Muscle of arm (tissue), 14 donors: ENCODE measurements around the gene OSBPL10. TPM values are rescaled to one million over a fixed set of nuclear protein-coding genes. Genes with fewer than 3 reads are reported as not detected.
A peak's percentile ranks its signal among the peaks of the same experiment; 100 is the strongest.
"Not testable (repeated sequence)": the region's sequence is repeated elsewhere in the genome, so short reads cannot be mapped to it uniquely, and the experiment has no call there.

ENCODE experiments used
- DNase-seq: peaks from one replicate; pipeline ENCODE4 v3.0.0-alpha.2; 2013
- long read RNA-seq, 11 donors: transcript quantifications; one replicate each; lab custom pipeline, GENCODE V29; 2026
- polyA plus RNA-seq, 12 donors: library from polyadenylated mRNA; unstranded; fragments of 120-200 nt; gene quantifications; one replicate each; pipeline ENCODE4 v1.2.1, GENCODE V29; 2013; ENCODE audit not compliant: insufficient read length in 12 of 12

Gene OSBPL10
- 10 to 100 TPM in 6 of 12 donors, 1 to 10 TPM in 5, not detected in 1; 5.8 to 21.4 (median 11.3) TPM for polyA plus RNA-seq
- long read RNA-seq, donor 1: 0 reads
- long read RNA-seq, donor 2, full-length matches to known transcripts: 1 of 1 reads
- long read RNA-seq, donor 2, partial matches to known transcripts: 0 of 1 reads
- long read RNA-seq, donor 2, other reads (novel, unspliced or antisense): 0 of 1 reads
- long read RNA-seq, donor 3, partial matches to known transcripts: 0 of 1 reads
- long read RNA-seq, donor 3, other reads (novel, unspliced or antisense): 0 of 1 reads
- long read RNA-seq, donor 4, full-length matches to known transcripts: 1 of 1 reads
- long read RNA-seq, donor 4, partial matches to known transcripts: 0 of 1 reads
- long read RNA-seq, donor 4, other reads (novel, unspliced or antisense): 0 of 1 reads
- long read RNA-seq, donor 5: 0 reads
- long read RNA-seq, donor 6, full-length matches to known transcripts: 3 of 3 reads
- long read RNA-seq, donor 6, partial matches to known transcripts: 0 of 3 reads
- long read RNA-seq, donor 6, other reads (novel, unspliced or antisense): 0 of 3 reads
- long read RNA-seq, donor 7: 0 reads
- long read RNA-seq, donor 8, partial matches to known transcripts: 0 of 2 reads
- long read RNA-seq, donor 8, other reads (novel, unspliced or antisense): 0 of 2 reads
- long read RNA-seq, donor 9, full-length matches to known transcripts: 1 of 1 reads
- long read RNA-seq, donor 9, partial matches to known transcripts: 0 of 1 reads
- long read RNA-seq, donor 9, other reads (novel, unspliced or antisense): 0 of 1 reads
- long read RNA-seq, donor 10: 0 reads
- long read RNA-seq, donor 11, full-length matches to known transcripts: 5 of 5 reads
- long read RNA-seq, donor 11, partial matches to known transcripts: 0 of 5 reads
- long read RNA-seq, donor 11, other reads (novel, unspliced or antisense): 0 of 5 reads

DNA sequence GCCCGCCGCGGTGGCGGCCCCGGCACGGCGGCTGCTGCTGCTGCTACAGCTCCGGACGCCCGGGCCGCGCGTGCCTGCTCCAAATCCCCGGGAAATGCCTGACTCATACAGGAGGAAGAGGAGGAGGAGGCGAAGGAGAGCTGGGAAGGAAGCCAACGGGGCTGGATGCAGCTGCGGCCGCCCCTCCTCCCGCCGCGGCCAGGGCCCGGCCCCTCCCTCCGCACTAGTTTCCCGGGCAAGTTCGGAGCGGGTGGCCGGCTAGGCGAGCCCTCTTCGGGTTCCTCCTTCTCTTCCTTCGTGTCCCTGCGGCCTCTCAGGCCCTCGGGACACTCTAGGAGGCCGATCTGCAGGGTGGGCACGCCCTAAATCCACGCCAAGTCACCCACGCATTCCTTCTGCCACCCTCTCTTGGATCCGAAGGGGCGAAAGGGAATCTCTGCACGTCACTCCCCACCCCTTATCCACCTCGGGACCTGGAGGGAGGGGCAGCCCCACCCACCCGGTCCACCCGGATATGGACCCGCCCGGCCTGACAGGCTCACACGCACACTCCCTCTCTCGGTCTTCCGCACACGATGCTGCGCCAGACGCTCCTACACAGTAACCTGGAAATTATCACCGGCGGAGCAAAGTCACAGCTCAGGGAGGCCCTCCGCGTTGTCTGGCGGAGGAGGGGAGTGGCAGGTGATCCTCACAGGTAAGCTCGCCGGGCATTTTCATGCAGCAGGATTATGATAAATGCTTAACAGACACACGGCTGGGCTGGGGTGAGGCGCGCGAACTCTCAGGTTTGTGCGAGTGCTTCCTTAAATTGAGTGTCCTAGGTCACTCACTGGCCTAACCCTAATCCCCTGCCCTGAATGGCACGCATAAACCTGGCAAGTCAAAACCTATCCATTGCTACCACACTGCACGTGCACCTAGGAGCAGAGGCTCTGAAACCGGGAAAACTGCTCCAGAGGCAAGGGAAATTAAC lies at the start of gene OSBPL10, which contains the start of gene ZNF860:
Gene OSBPL10 (minus strand): TSS at position 57 of the 976 bp plus-strand sequence. CDS start 83 bp downstream, outside the sequence.
Gene ZNF860 (plus strand): TSS at position 545 of the 976 bp plus-strand sequence. CDS start 7,330 bp downstream, outside the sequence.
- DNase-seq: peak; percentile 90

GRCh38 chr3:32026593-32026992 lies 45.5 kb upstream of the OSBPL10 start:
- no peak for DNase-seq

DNA sequence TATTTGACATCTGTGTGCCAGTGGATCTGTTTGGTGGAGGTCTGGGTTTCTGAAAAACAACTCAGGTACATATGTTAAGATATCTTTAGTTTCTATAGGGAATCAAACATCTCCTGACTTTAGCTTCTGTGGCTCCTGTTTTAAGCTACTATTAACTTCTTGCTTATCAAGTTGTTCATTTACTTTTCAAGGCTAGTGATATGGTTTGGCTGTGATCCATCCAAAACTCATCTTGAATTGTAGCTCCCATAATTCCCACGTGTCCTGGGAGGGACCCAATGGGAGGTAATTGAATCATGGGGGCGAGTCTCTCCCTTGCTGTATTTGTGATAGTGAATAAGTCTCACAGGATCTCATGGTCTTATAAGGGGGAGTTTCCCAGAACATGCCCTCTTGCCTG lies 41.9 kb upstream of the OSBPL10 start:
- no peak for DNase-seq

- no peak for DNase-seq
Observed at GRCh38 chr3:32021748-32022147, 40.7 kb upstream of the OSBPL10 start.

- DNase-seq: no peak
Observed at GRCh38 chr3:32021155-32021554, 40.1 kb upstream of the OSBPL10 start.

- DNase-seq: peak; percentile 38
Observed at GRCh38 chr3:32018757-32019564, 37.9 kb upstream of the OSBPL10 start.

DNA sequence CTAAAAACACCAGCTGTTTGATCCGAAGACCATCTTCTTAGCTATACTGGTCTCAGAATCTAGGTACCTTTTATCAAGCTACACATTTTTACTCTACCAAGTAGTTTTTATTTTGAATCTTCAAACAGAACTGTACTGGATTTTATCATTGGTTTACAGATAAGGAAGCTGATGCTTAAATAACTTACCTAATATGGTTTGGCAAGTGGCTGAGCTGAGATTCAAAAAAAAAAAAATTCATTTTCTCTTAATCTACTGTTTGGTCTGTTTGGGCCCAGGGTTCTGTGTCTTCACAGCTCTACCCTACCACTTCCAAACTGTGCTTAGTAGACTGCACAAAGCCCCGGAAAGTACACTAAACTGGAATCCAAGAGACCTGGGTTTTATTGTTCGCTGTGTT lies 36.2 kb upstream of the OSBPL10 start:
- DNase-seq: no peak

- DNase-seq: not testable (repeated sequence)
Observed at GRCh38 chr3:32015638-32016037, 34.6 kb upstream of the OSBPL10 start.

DNA sequence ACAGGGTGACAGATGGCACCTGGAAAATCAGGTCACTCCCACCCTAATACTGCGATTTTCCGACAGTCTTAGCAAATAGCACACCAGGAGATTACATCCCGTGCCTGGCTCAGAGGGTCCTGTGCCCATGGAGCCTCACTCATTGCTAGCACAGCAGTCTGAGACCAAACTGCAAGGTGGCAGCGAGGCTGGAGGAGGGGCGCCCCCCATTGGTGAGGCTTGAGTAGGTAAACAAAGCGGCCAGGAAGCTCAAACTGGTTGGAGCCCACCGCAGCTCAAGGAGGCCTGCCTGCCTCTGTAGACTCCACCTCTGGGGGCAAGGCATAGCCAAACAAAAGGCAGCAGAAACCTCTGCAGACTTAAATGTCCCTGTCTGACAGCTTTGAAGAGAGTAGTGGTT lies 29.6 kb upstream of the OSBPL10 start:
- DNase-seq: not testable (repeated sequence)

DNA sequence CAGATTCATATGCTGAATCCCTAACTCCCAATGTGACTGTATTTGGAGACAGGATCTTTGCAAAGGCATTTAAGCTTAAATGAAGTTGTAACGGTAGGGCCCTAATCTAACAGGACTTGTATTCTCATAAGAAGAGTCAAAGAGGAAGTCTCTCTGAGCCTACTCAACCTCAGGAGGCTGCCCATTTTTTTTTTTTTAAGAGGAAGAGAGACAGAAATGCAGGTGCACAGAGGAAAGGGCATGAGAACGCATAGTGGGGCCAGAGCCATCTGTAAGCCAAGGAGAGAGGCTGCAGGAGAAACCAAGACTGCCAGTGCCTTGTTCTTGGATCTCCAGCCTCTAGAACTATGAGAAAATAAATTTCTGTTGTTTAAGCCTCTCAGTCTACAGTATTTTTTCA lies 28.9 kb upstream of the OSBPL10 start:
- no peak for DNase-seq

- no peak for DNase-seq
Observed at GRCh38 chr3:32009101-32009500, 28.0 kb upstream of the OSBPL10 start.

DNA sequence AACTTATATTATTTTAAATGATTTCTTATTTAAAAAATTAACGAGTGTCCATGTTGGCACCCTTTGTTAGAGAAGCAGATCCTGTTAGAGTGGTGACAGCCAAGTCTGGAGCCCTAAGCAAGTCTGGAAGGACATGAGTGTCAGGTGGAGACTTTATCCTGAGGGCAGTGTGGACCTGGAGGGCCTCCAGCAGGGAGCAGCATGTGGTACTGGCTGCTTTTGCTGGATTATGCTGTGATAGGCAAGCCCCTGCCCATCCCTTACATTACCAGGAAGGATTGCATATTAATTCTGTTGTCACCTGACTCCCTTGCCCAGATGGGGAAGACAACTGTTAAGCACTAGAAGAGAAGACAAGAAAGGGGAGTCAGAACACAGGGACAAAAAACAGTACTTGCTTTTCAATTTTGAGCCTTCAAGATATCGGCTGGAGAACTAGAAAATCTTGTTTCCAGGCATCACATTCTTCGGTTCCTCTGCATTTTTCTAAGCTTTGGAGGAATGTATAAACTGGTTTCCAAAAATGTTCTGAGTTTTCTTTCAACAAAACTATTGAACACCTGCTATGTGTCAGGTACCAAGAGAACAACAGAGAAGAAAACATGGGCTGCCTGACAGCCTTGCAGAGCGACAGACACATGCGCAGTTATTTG lies 23.2 kb upstream of the OSBPL10 start:
- no peak for DNase-seq

- DNase-seq: no peak
Observed at GRCh38 chr3:32003380-32003779, 22.3 kb upstream of the OSBPL10 start.

GRCh38 chr3:32002561-32003368 lies 21.7 kb upstream of the OSBPL10 start:
- no peak for DNase-seq

GRCh38 chr3:32000877-32001276 lies 19.8 kb upstream of the OSBPL10 start:
- no peak for DNase-seq

GRCh38 chr3:31999907-32000439 lies 18.9 kb upstream of the OSBPL10 start:
- DNase-seq: no peak

DNA sequence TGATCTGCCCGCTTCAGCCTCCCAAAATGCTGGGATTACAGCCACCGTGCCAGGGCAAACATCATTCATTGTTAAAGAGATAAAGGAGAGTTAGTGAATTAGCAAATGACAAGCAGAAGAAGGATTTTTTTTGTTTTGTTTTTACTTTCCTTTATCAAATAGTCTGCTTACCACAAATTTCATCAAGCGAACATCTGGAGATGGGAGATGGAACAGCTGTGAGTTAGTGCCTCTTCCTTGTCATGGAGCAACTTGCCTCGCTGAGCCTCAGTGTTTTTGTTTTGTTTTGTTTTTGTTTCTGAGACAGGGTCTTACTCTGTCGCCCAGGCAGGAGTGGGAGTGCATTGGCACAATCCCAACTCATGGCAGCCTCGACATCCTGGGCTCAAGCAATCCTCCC lies 16.4 kb upstream of the OSBPL10 start:
- no peak for DNase-seq

- no peak for DNase-seq
Observed at GRCh38 chr3:31996195-31996594, 15.1 kb upstream of the OSBPL10 start.

DNA sequence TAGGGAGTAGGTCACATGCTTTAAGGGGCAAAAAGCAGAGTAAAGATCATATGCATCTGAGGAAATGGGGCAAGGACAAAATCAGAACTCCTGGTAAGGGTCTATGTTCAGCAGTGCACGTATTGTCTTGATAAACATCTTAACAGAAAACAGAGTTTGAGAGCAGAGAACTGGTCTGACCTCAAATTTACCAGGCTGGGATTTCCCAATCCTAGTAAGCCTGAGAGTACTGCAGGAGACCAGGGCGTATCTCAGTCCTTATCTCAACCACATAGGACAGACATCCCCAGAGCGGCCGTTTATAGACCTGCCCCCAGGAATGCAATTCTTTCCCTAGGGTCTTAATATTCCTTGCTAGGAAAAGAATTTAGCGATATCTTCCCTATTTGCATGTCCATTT lies 14.0 kb upstream of the OSBPL10 start:
- DNase-seq: not testable (repeated sequence)
